ENCODE results near the gene VMAC.

The VMAC gene

GRCh38 chr19:5933391-5934068, 28.9 kb downstream of the VMAC start:
- no peak for TF ChIP-seq CTCF (IDR thresholded peaks at IDR 0.05; ENCODE audit: low read depth, low read length)
- H3K4me3 ChIP-seq (ENCODE audit: low read depth, low read length): no peak overlapping the region

GRCh38 chr19:5934069-5934401, 29.4 kb downstream of the VMAC start:
- TF ChIP-seq CTCF (IDR thresholded peaks at IDR 0.05; ENCODE audit: low read depth, low read length): no peak
- no peak overlapping the region for H3K4me3 ChIP-seq (ENCODE audit: low read depth, low read length)

- no peak for TF ChIP-seq CTCF (IDR thresholded peaks at IDR 0.05; ENCODE audit: low read depth, low read length)
- peak overlapping the region; percentile 24 for H3K4me3 ChIP-seq (ENCODE audit: low read depth, low read length)
Measured at GRCh38 chr19:5934774-5935472, 30.3 kb downstream of the VMAC start.

GRCh38 chr19:5935473-5936291, 31.0 kb downstream of the VMAC start:
- no peak for TF ChIP-seq CTCF (IDR thresholded peaks at IDR 0.05; ENCODE audit: low read depth, low read length)
- H3K4me3 ChIP-seq (ENCODE audit: low read depth, low read length): no peak overlapping the region; the same call in 1 of the 2 replicates

GRCh38 chr19:5936292-5936592, 31.6 kb downstream of the VMAC start:
- TF ChIP-seq CTCF (IDR thresholded peaks at IDR 0.05; ENCODE audit: low read depth, low read length): no peak
- no peak overlapping the region for H3K4me3 ChIP-seq (ENCODE audit: low read depth, low read length)

GRCh38 chr19:5937550-5937949, 32.9 kb downstream of the VMAC start:
- H3K4me3 ChIP-seq (ENCODE audit: low read depth, low read length): no peak overlapping the region
- no peak for TF ChIP-seq CTCF (IDR thresholded peaks at IDR 0.05; ENCODE audit: low read depth, low read length)

All from WI38 (cell line).